Progenitor cell of endocrine pancreas (in vitro differentiated cells): Measurements from ENCODE around the gene ARMC5. TPM values are rescaled to one million over a fixed set of nuclear protein-coding genes. Genes with fewer than 3 reads are reported as not detected.
"Not testable (repeated sequence)": the region's sequence is repeated elsewhere in the genome, so short reads cannot be mapped to it uniquely, and the experiment has no call there.

Experiments used
- DNase-seq: peaks from one replicate; pipeline ENCODE4 v3.0.0; 2021; ENCODE audit warnings: low spot score; ENCODE audit not compliant: unreplicated experiment
- H3K27ac Mint-ChIP-seq: 2 replicates; pipeline ENCODE4 v1.8.0; 2021; ENCODE audit warnings: mild to moderate bottlenecking, moderate library complexity, mixed read lengths
- H3K27me3 Mint-ChIP-seq: 2 replicates; pipeline ENCODE4 v1.8.0; 2021; ENCODE audit warnings: mixed read lengths
- H3K36me3 Mint-ChIP-seq: 2 replicates; pipeline ENCODE4 v1.8.0; 2022; ENCODE audit warnings: mixed read lengths; ENCODE audit not compliant: insufficient read depth
- H3K4me1 Mint-ChIP-seq: 2 replicates; pipeline ENCODE4 v1.8.0; 2021; ENCODE audit warnings: low read depth, mixed read lengths
- H3K4me3 Mint-ChIP-seq: 2 replicates; pipeline ENCODE4 v1.8.0; 2021; ENCODE audit warnings: low read depth, mild to moderate bottlenecking, moderate library complexity, mixed read lengths
- H3K9me3 Mint-ChIP-seq: 2 replicates; pipeline ENCODE4 v1.8.0; 2021; ENCODE audit warnings: low read depth, mixed read lengths
- total RNA-seq: library from RNA; stranded (reverse); gene quantifications from 2 replicates; pipeline ENCODE4 v1.2.1, GENCODE V29; 2021
- TF ChIP-seq, protein P1 (sequence below): fragments of 200-600 bp; sonication (generic); IDR thresholded peaks from one replicate; pipeline ENCODE4 v1.5.0; 2021; ENCODE audit warnings: antibody characterized with exemption, mild to moderate bottlenecking; ENCODE audit not compliant: unreplicated experiment

ARMC5 gene
- total RNA-seq, 1 donor from 2014 or later = 14.8 TPM

DNA sequence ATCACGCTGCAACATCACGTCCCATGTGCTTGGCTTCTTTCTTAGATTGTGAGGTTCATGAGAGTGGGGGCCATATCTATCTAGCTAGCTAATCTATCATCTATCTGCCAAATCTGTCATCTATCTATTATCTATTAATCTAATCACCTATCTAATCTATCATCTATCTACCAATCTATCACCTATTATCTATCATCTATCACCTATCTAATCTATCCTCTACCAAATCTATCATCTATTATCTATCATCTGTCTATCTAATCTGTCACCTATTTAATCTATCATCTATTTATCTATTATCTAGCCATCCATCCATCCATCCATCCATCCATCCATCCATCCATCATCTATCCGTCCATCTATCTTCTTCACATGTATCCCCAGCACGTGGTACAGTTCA is 45.4 kb upstream of the ARMC5 start:
- Mint-ChIP-seq H3K27ac (no peak overlapping the region), H3K4me1 (no peaks in the 10 kb centered on the region), H3K9me3 (no peaks in the 10 kb centered on the region)

DNA sequence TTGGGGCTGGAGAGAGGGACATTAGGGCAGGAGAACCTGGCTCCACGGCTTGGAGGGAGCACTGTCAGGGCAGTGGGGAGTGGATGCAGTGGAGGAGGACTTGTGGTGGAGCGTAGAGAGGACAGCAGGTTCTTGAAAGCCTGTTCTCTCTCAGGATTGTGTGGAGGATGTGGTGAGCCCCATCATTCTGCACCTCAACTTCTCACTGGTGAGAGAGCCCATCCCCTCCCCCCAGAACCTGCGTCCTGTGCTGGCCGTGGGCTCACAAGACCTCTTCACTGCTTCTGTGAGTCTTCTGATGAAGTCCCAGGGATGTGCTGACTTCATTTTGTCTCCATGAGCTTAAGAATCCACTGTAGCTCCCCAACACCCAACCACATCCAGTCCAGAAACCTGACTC is 44.6 kb upstream of the ARMC5 start:
- H3K4me3 Mint-ChIP-seq = no peak overlapping the region
- peaks cover 40% of the 10 kb centered on the region for H3K27me3 Mint-ChIP-seq
- TF ChIP-seq, protein P1, sequence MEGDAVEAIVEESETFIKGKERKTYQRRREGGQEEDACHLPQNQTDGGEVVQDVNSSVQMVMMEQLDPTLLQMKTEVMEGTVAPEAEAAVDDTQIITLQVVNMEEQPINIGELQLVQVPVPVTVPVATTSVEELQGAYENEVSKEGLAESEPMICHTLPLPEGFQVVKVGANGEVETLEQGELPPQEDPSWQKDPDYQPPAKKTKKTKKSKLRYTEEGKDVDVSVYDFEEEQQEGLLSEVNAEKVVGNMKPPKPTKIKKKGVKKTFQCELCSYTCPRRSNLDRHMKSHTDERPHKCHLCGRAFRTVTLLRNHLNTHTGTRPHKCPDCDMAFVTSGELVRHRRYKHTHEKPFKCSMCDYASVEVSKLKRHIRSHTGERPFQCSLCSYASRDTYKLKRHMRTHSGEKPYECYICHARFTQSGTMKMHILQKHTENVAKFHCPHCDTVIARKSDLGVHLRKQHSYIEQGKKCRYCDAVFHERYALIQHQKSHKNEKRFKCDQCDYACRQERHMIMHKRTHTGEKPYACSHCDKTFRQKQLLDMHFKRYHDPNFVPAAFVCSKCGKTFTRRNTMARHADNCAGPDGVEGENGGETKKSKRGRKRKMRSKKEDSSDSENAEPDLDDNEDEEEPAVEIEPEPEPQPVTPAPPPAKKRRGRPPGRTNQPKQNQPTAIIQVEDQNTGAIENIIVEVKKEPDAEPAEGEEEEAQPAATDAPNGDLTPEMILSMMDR = no peak
- no peak for DNase-seq
- H3K27ac Mint-ChIP-seq = no peak overlapping the region
- no peaks in the 10 kb centered on the region for H3K36me3 Mint-ChIP-seq
- H3K9me3 Mint-ChIP-seq = no peaks in the 10 kb centered on the region
- no peaks in the 10 kb centered on the region for H3K4me1 Mint-ChIP-seq

More for the DNA sequence above, 45.4 kb upstream of the ARMC5 start:
- Mint-ChIP-seq H3K27me3 (peaks cover 46% of the 10 kb centered on the region), H3K4me3 (no peak overlapping the region), H3K36me3 (no peaks in the 10 kb centered on the region)
- DNase-seq = no peak
- TF ChIP-seq, protein P1 = no peak

DNA sequence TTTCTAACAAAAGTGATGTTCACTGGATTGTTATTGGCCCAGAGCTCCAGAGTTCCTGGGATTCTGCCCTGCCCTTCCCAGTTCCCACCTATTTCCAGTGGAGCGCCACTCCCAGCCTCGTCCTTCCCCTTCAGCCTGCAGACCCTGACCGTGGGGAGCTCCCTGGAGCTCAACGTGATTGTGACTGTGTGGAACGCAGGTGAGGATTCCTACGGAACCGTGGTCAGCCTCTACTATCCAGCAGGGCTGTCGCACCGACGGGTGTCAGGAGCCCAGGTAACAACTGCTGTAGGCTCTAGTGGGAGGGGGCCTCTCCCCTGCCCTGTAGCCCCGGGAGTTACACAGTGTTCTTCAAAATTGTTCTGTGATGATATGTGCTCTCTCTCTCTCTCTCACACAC is 42.9 kb upstream of the ARMC5 start:
- peaks cover 44% of the 10 kb centered on the region for H3K27me3 Mint-ChIP-seq
- no peak overlapping the region for H3K4me3 Mint-ChIP-seq

DNA sequence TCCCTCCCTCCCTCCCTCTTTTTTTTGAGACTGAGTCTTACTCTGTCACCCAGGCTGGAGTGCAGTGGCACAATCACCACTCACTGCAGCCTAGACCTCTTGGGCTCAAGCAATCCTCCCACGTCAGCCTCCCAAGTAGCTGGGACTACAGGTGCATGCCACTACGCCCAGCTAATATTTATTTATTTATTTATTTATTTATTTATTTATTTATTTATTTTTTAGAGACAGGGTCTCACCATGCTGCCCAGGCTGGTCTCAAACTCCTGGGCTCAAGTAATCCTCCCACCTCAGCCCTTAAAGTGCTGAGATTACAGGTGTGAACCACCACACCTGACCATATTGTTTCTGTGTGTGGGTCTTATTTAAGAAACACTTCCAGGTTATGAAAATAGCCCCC is 42.3 kb upstream of the ARMC5 start:
- not testable (repeated sequence) for H3K4me3 Mint-ChIP-seq, H3K9me3 Mint-ChIP-seq, H3K27ac Mint-ChIP-seq, H3K36me3 Mint-ChIP-seq, DNase-seq, H3K4me1 Mint-ChIP-seq
- H3K27me3 Mint-ChIP-seq = peaks cover 44% of the 10 kb centered on the region

More for the DNA sequence above, 42.9 kb upstream of the ARMC5 start:
- Mint-ChIP-seq H3K36me3 (no peaks in the 10 kb centered on the region), H3K4me1 (no peaks in the 10 kb centered on the region), H3K9me3 (no peaks in the 10 kb centered on the region), H3K27ac (no peak overlapping the region)
- DNase-seq = no peak
- TF ChIP-seq, protein P1 = no peak

DNA sequence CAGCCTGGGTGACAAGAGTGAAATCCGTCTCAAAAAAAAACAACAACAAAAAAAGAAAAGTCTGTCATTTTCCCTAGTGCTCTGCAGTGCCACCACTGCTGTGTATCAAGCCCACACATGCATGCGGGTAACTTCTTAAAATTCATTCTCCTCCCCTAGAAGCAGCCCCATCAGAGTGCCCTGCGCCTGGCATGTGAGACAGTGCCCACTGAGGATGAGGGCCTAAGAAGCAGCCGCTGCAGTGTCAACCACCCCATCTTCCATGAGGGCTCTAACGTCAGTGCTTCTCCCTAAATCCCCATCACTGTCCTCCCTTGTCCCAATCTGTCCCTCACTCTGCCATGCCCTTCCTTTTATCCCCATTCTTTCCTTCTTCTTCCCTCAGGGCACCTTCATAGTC is 41.4 kb upstream of the ARMC5 start:
- H3K27ac Mint-ChIP-seq = no peak overlapping the region
- H3K9me3 Mint-ChIP-seq = no peaks in the 10 kb centered on the region
- no peak overlapping the region for H3K4me3 Mint-ChIP-seq
- no peaks in the 10 kb centered on the region for H3K4me1 Mint-ChIP-seq
- TF ChIP-seq, protein P1 = no peak
- peaks cover 46% of the 10 kb centered on the region for H3K27me3 Mint-ChIP-seq
- no peaks in the 10 kb centered on the region for H3K36me3 Mint-ChIP-seq
- DNase-seq = no peak

DNA sequence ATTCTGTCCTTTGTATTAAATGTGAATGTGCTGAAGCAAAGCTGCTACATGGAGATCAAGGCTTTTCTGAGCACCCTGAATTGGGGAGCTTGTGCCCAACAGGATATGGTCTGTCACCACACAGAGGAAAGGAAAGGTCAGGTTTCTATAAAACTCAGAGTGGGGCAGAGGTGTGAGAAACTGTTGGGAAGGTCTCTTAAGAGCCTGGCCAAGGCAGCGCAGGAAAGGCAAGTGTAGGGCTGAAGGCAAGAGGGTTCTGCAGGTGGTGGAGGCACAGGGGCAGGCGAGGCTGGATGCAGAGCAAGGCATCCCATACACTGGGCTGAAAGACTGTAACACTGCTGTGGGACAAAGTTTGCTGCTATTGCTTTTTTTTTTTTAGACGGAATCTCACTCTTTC is 39.3 kb upstream of the ARMC5 start:
- TF ChIP-seq, protein P1 = no peak
- no peaks in the 10 kb centered on the region for H3K4me1 Mint-ChIP-seq
- DNase-seq = no peak
- no peak overlapping the region for H3K27ac Mint-ChIP-seq
- H3K27me3 Mint-ChIP-seq = peaks cover 48% of the 10 kb centered on the region
- H3K4me3 Mint-ChIP-seq = no peak overlapping the region
- no peaks in the 10 kb centered on the region for H3K9me3 Mint-ChIP-seq
- no peaks in the 10 kb centered on the region for H3K36me3 Mint-ChIP-seq
